K562 (cell line): ENCODE data around the gene CCDC116. TPM values are rescaled to one million over a fixed set of nuclear protein-coding genes. Genes with fewer than 3 reads are reported as not detected.
A peak's percentile ranks its signal among the peaks of the same experiment; 100 is the strongest.

ENCODE experiments used
- ARHGAP35 ChIP-seq: fragments of 450-650 bp; IDR thresholded peaks from 2 replicates; pipeline ENCODE4 v1.6.1; 2018; ENCODE audit not compliant: partially characterized antibody
- ARID3B ChIP-seq: fragments of 250-450 bp; sonication (Bioruptor Pico); IDR thresholded peaks from 2 replicates; pipeline ENCODE4 v1.4.0; 2020; ENCODE audit warnings: borderline replicate concordance
- ARID4B ChIP-seq: sonication (generic); formaldehyde crosslinking; IDR thresholded peaks from 2 replicates; pipeline ENCODE4 v1.8.0; 2022; ENCODE audit warnings: mild to moderate bottlenecking, missing genetic modification reagents
- CBX3 ChIP-seq, 2 experiments: IDR thresholded peaks; 1 replicate in 1 of 2; 2 replicates in 1 of 2; pipeline ENCODE4 v1.6.1; 2012; ENCODE audit warnings: inconsistent platforms in 2 of 2, low read length in 2 of 2, borderline replicate concordance in 1 of 2, control low read depth in 1 of 2
- ELK1 ChIP-seq: sonication (generic); formaldehyde crosslinking; IDR thresholded peaks from 2 replicates; pipeline ENCODE4 v1.8.1; 2022; ENCODE audit warnings: missing genetic modification reagents
- IFI16 ChIP-seq: fragments of 250-450 bp; sonication (Bioruptor Pico); IDR thresholded peaks from 2 replicates; pipeline ENCODE4 v2.1.2; 2022; ENCODE audit warnings: mild to moderate bottlenecking, inconsistent platforms
- MTA2 ChIP-seq: fragments of 450-650 bp; IDR thresholded peaks from 2 replicates; pipeline ENCODE4 v1.6.1; 2016; ENCODE audit warnings: low read depth
- NFIX ChIP-seq: fragments of 250-450 bp; sonication (Bioruptor Pico); IDR thresholded peaks from 2 replicates; pipeline ENCODE4 v1.4.0; 2020; ENCODE audit warnings: low read depth, mild to moderate bottlenecking, moderate library complexity
- PRMT5 ChIP-seq: sonication (generic); formaldehyde crosslinking; IDR thresholded peaks from 2 replicates; pipeline ENCODE4 v1.5.0; 2020; ENCODE audit warnings: missing genetic modification reagents
- RBM34 ChIP-seq: fragments of 200-400 bp; formaldehyde crosslinking; IDR thresholded peaks from 2 replicates; pipeline ENCODE4 v1.6.1; 2018; ENCODE audit warnings: low read length, borderline replicate concordance; ENCODE audit not compliant: insufficient read depth
- SIN3B ChIP-seq: fragments of 450-650 bp; IDR thresholded peaks from 2 replicates; pipeline ENCODE4 v1.6.1; 2017; ENCODE audit warnings: low read depth, mild to moderate bottlenecking, moderate library complexity
- SMAD1 ChIP-seq: fragments of 150-350 bp; IDR thresholded peaks from 2 replicates; pipeline ENCODE4 v1.6.1; 2014; ENCODE audit warnings: low read length, low read depth; ENCODE audit not compliant: partially characterized antibody
- TBL1XR1 ChIP-seq, 2 experiments: IDR thresholded peaks; 2 replicates each; pipeline ENCODE4 v1.6.1; 2012; ENCODE audit warnings: improper control_type of control experiment in 2 of 2, low read length in 2 of 2, mild to moderate bottlenecking in 1 of 2
- ZNF436 ChIP-seq: fragments of 250-450, 450-650 bp; sonication (Bioruptor Pico); formaldehyde crosslinking; IDR thresholded peaks from 2 replicates; pipeline ENCODE4 v1.7.0; 2020; ENCODE audit warnings: mild to moderate bottlenecking
- ZSCAN32 ChIP-seq: fragments of 450-650 bp; formaldehyde crosslinking; IDR thresholded peaks from 2 replicates; pipeline ENCODE4 v1.4.0; 2020; ENCODE audit warnings: mild to moderate bottlenecking, moderate library complexity
- polyA plus RNA-seq, 8 experiments: library from polyadenylated mRNA; depleted of rRNA in 4 of 8; stranded (reverse) in 5 of 8; unstranded in 3 of 8; fragments of >200 nt; fragmentation: Nextera tagmentation in 2 of 8; fragmentation: Illumina TruSeq in 1 of 8; extraction: Ambion mirVana in 2 of 8; extraction: Trizol in 1 of 8; gene quantifications; 2 replicates each; pipeline versions ENCODE4 v1.2.1 to v1.2.3, GENCODE V29; 2011 to 2014; ENCODE audit warnings: inconsistent platforms in 1 of 8, missing spikeins in 1 of 8
- total RNA-seq, 7 experiments: library from RNA; depleted of rRNA in 6 of 7; stranded (reverse); fragments of >200 nt in 6 of 7; fragmentation: Illumina TruSeq in 2 of 7; extraction: Trizol in 2 of 7; gene quantifications; 2 replicates each; pipeline versions ENCODE4 v1.2.1 to v1.2.3, GENCODE V29; 2011 to 2021; ENCODE audit warnings: low replicate concordance in 1 of 7
- TF ChIP-seq, protein P1 (sequence below): fragments of 450-650 bp; IDR thresholded peaks from 2 replicates; pipeline ENCODE4 v1.6.1; 2016; ENCODE audit warnings: low read depth, mild to moderate bottlenecking, moderate library complexity
- TF ChIP-seq, protein P2 (sequence below): sonication (generic); formaldehyde crosslinking; IDR thresholded peaks from 2 replicates; pipeline ENCODE4 v1.5.0; 2020; ENCODE audit warnings: missing genetic modification reagents

The CCDC116 gene
- total and polyA plus RNA-seq, 9 of the 15 experiments (the other 6 are each of a cell fraction or from before 2014, with no cell fraction given) = 1.6 to 11.3 (median 4.7) TPM

- TF ChIP-seq NFIX (CRISPR knock-in tag) = no peak
- no peak for TF ChIP-seq ELK1 (CRISPR knock-in tag)
- no peak for TF ChIP-seq PRMT5 (CRISPR knock-in tag)
- no peak for TF ChIP-seq ARID4B (CRISPR knock-in tag)
- TF ChIP-seq, protein P1, sequence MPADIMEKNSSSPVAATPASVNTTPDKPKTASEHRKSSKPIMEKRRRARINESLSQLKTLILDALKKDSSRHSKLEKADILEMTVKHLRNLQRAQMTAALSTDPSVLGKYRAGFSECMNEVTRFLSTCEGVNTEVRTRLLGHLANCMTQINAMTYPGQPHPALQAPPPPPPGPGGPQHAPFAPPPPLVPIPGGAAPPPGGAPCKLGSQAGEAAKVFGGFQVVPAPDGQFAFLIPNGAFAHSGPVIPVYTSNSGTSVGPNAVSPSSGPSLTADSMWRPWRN = no peak
- no peak for TF ChIP-seq SIN3B
- peak; percentile 34 for TF ChIP-seq SMAD1
- no peak for TF ChIP-seq RBM34
- TF ChIP-seq ZNF436 (CRISPR knock-in tag) = no peak
- TF ChIP-seq ZSCAN32 = no peak
- TF ChIP-seq TBL1XR1 (IDR thresholded peaks at IDR 0.05; ENCODE audit: low read length in 2 of 2) = peak in 1 of 2 experiments; percentile 48; a peak in 1 of 4 replicates
- no peak for TF ChIP-seq CBX3 (IDR thresholded peaks at IDR 0.05; ENCODE audit: borderline replicate concordance in 1 of 2, low read length in 2 of 2)
- TF ChIP-seq ARID3B (CRISPR knock-in tag) = 0 out of 2 replicates have a peak, but pooled peaks have one; percentile 36
- TF ChIP-seq ARHGAP35 = no peak
- no peak for TF ChIP-seq IFI16
- TF ChIP-seq, protein P2, sequence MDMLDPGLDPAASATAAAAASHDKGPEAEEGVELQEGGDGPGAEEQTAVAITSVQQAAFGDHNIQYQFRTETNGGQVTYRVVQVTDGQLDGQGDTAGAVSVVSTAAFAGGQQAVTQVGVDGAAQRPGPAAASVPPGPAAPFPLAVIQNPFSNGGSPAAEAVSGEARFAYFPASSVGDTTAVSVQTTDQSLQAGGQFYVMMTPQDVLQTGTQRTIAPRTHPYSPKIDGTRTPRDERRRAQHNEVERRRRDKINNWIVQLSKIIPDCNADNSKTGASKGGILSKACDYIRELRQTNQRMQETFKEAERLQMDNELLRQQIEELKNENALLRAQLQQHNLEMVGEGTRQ = no peak
- no peak for TF ChIP-seq MTA2
These were observed 41.2 kb downstream of the CCDC116 start (continued) for GRCh38 chr22:21673534-21674321.
